ENCODE measurements around the gene KIF1C. TPM values are rescaled to one million over a fixed set of nuclear protein-coding genes. Genes with fewer than 3 reads are reported as not detected.

KIF1C gene
- total RNA-seq, 1 donor from 2014 or later, result 22.1 TPM

DNA sequence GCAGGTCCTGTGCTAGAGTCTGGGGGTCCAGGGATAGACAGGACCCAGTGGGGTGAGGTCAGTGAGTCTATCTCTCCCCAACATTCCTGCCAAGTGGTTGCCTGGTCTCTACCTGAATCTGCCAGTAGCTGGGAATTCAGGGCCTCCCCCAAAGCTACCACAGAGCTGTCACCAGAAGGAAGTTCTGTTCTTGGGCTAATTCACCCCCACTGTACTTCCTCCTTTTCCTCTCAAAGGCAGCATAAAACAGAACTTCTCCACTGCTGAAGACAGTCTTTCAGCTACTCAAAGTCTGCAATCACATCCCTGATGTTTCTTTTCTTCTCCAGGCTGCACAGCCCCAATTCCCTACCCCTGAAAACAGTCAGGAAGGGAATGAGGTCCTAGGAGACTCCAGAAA, 19.0 kb upstream of the KIF1C start:
- H3K4me2 ChIP-seq, result no peak overlapping the region
- H3K36me3 ChIP-seq, result no peaks in the 10 kb centered on the region
- peaks cover 4% of the 10 kb centered on the region for H3K36me3 Mint-ChIP-seq
- H3F3A ChIP-seq (ENCODE audit: low read depth), result peaks cover 5% of the 10 kb centered on the region
- peaks cover 10% of the 10 kb centered on the region for H3K27me3 Mint-ChIP-seq (ENCODE audit: insufficient read depth, low read depth)
- TF ChIP-seq EZH2 (IDR thresholded peaks at IDR 0.05) (no peak), EZH2phosphoT487 (IDR thresholded peaks at IDR 0.05) (no peak)
- TF ChIP-seq, protein P1, sequence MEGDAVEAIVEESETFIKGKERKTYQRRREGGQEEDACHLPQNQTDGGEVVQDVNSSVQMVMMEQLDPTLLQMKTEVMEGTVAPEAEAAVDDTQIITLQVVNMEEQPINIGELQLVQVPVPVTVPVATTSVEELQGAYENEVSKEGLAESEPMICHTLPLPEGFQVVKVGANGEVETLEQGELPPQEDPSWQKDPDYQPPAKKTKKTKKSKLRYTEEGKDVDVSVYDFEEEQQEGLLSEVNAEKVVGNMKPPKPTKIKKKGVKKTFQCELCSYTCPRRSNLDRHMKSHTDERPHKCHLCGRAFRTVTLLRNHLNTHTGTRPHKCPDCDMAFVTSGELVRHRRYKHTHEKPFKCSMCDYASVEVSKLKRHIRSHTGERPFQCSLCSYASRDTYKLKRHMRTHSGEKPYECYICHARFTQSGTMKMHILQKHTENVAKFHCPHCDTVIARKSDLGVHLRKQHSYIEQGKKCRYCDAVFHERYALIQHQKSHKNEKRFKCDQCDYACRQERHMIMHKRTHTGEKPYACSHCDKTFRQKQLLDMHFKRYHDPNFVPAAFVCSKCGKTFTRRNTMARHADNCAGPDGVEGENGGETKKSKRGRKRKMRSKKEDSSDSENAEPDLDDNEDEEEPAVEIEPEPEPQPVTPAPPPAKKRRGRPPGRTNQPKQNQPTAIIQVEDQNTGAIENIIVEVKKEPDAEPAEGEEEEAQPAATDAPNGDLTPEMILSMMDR (IDR thresholded peaks at IDR 0.05), result no peak
- H4K20me1 ChIP-seq (ENCODE audit: low read depth), result no peaks in the 10 kb centered on the region
- peaks cover 4% of the 10 kb centered on the region for H3K4me1 ChIP-seq
- H3K27me3 ChIP-seq, result peaks cover 48% of the 10 kb centered on the region
- H3K9ac ChIP-seq, result no peak overlapping the region
- H3K27ac ChIP-seq, result no peak overlapping the region
- DNase-seq (ENCODE audit: low spot score), result no peak
- no peak overlapping the region for H3K4me3 ChIP-seq
- H3K9me3 Mint-ChIP-seq, result no peaks in the 10 kb centered on the region
- H2AFZ ChIP-seq (replicated peaks), result no peak overlapping the region
- H3K79me2 ChIP-seq (ENCODE audit: low read depth), result no peaks in the 10 kb centered on the region
- no peaks in the 10 kb centered on the region for H3K9me3 ChIP-seq (ENCODE audit: low read depth)
- H3K27ac Mint-ChIP-seq, result no peak overlapping the region
- H3K4me3 Mint-ChIP-seq, result peak overlapping the region; percentile 30
- H3K4me1 Mint-ChIP-seq, result peaks cover 8% of the 10 kb centered on the region

DNA sequence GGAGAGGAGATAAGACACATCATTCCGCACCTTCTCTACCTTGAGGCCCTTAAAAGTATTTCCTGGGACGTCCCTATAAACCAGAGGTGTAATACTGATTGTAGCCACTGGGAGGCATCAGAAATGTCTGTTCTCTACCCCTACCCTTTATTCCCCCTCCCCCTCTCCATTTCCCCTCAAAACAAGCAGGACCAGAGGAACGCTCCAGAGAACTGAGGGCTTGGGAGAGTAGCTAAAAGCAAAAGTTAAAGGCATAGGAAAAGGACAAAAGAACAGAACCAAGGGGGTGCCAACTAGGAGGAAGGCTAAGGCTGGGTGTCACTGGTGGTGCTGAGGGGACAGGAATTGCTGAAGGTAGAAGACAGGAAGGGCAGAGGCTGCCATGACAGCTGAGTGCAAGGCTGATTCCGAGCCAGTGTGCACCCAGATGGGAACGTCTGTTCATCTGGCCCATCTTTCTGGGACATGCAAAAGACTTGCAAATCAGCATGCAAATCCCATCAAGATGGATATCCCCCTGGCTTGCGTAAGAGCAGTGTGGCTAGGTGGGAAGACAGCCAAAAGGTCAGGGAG, 17.0 kb upstream of the KIF1C start:
- peak; percentile 85 for DNase-seq (ENCODE audit: low spot score)
- Histone ChIP-seq H3K4me1 (peaks cover 4% of the 10 kb centered on the region), H2AFZ (replicated peaks) (peak overlapping the region; percentile 71), H3K27me3 (peaks cover 34% of the 10 kb centered on the region), H3K36me3 (no peaks in the 10 kb centered on the region), H3K9me3 (ENCODE audit: low read depth) (no peaks in the 10 kb centered on the region), H4K20me1 (ENCODE audit: low read depth) (no peaks in the 10 kb centered on the region), H3K4me3 (no peak overlapping the region), H3K9ac (no peak overlapping the region), H3K79me2 (ENCODE audit: low read depth) (no peaks in the 10 kb centered on the region), H3K27ac (no peak overlapping the region), H3K4me2 (no peak overlapping the region), H3F3A (ENCODE audit: low read depth) (no peaks in the 10 kb centered on the region)
- Mint-ChIP-seq H3K27ac (peak overlapping the region; percentile 58), H3K4me3 (no peak overlapping the region), H3K4me1 (peaks cover 8% of the 10 kb centered on the region), H3K36me3 (peaks cover 4% of the 10 kb centered on the region), H3K9me3 (no peaks in the 10 kb centered on the region), H3K27me3 (ENCODE audit: insufficient read depth, low read depth) (peaks cover 13% of the 10 kb centered on the region)
- TF ChIP-seq, protein P1 (IDR thresholded peaks at IDR 0.05), result peak; percentile 76
- TF ChIP-seq EZH2 (IDR thresholded peaks at IDR 0.05) (no peak), EZH2phosphoT487 (IDR thresholded peaks at IDR 0.05) (no peak)

- peaks cover 12% of the 10 kb centered on the region for H3F3A ChIP-seq (ENCODE audit: low read depth)
- no peaks in the 10 kb centered on the region for H3K36me3 ChIP-seq
- peaks cover 4% of the 10 kb centered on the region for H3K4me1 ChIP-seq
- H3K9ac ChIP-seq, result no peak overlapping the region
- Mint-ChIP-seq H3K27ac (no peak overlapping the region), H3K36me3 (peaks cover 4% of the 10 kb centered on the region), H3K9me3 (no peaks in the 10 kb centered on the region), H3K4me1 (peaks cover 17% of the 10 kb centered on the region), H3K4me3 (no peak overlapping the region), H3K27me3 (ENCODE audit: insufficient read depth, low read depth) (peaks cover 15% of the 10 kb centered on the region)
- H3K79me2 ChIP-seq (ENCODE audit: low read depth), result no peaks in the 10 kb centered on the region
- no peak overlapping the region for H2AFZ ChIP-seq (replicated peaks)
- H3K27me3 ChIP-seq, result peaks cover 34% of the 10 kb centered on the region
- TF ChIP-seq, protein P1 (IDR thresholded peaks at IDR 0.05), result no peak
- TF ChIP-seq EZH2phosphoT487 (IDR thresholded peaks at IDR 0.05) (no peak), EZH2 (IDR thresholded peaks at IDR 0.05) (no peak)
- no peak for DNase-seq (ENCODE audit: low spot score)
- H4K20me1 ChIP-seq (ENCODE audit: low read depth), result no peaks in the 10 kb centered on the region
- H3K9me3 ChIP-seq (ENCODE audit: low read depth), result no peaks in the 10 kb centered on the region
- no peak overlapping the region for H3K4me3 ChIP-seq
- H3K27ac ChIP-seq, result no peak overlapping the region
- H3K4me2 ChIP-seq, result no peak overlapping the region
Measured at GRCh38 chr17:4982305-4982704, 15.4 kb upstream of the KIF1C start.

Measured in neural progenitor cell (in vitro differentiated cells).